AG04450 (cell line): Measurements from ENCODE around the gene CHL1. TPM values are rescaled to one million over a fixed set of nuclear protein-coding genes. Genes with fewer than 3 reads are reported as not detected.

Source experiments
- CTCF ChIA-PET: fragments of 300-600, 350-600 bp; formaldehyde crosslinking; extraction: SDS; loops from one replicate; lab custom pipeline; 2022; ENCODE audit warnings: antibody characterized with exemption, inconsistent platforms; lab: Charles Lee
- POLR2A ChIA-PET: fragments of 350-600 bp; formaldehyde crosslinking; extraction: SDS; loops from one replicate; lab custom pipeline; 2021; ENCODE audit warnings: antibody characterized with exemption, inconsistent platforms; lab: Yijun Ruan, JAX
- DNase-seq: peaks from one replicate; pipeline ENCODE4 v3.0.0-alpha.2; 2011; ENCODE audit warnings: low read depth, low spot score
- H3K27ac ChIP-seq: one replicate; pipeline ENCODE4 v1.5.1; 2012; ENCODE audit warnings: low read depth, low read length, control low read depth
- H3K27me3 ChIP-seq: one replicate; pipeline ENCODE4 v1.6.0; 2012; ENCODE audit warnings: low read length; ENCODE audit not compliant: control insufficient read depth, insufficient read depth
- H3K4me3 ChIP-seq: 2 replicates; pipeline ENCODE4 v1.5.1; 2011; ENCODE audit warnings: mild to moderate bottlenecking, low read depth, low read length, control low read depth
- H3K9me3 ChIP-seq: 2 replicates; pipeline ENCODE4 v1.5.1; 2012; ENCODE audit warnings: low read length; ENCODE audit not compliant: control insufficient read depth, insufficient read depth
- CTCF ChIP-seq: IDR thresholded peaks from 2 replicates; pipeline ENCODE4 v1.5.1; 2011; ENCODE audit warnings: low read depth, low read length, control low read depth, inconsistent platforms
- polyA plus RNA-seq: library from polyadenylated mRNA; depleted of rRNA; stranded (reverse); fragments of >200 nt; gene quantifications from 2 replicates; pipeline ENCODE4 v1.2.3, GENCODE V29; 2011

CHL1 gene
- polyA plus RNA-seq, 1 experiment: 0.40 TPM

- ChIA-PET POLR2A (no interaction called here), CTCF (no interaction called here)
- Histone ChIP-seq H3K27me3 (no peaks in the 10 kb centered on the region), H3K9me3 (no peaks in the 10 kb centered on the region), H3K27ac (no peak overlapping the region), H3K4me3 (no peak overlapping the region)
- TF ChIP-seq CTCF: no peak
- no peak for DNase-seq
Measured at GRCh38 chr3:279325-279724, 82.8 kb downstream of the CHL1 start.

- Histone ChIP-seq H3K9me3 (no peaks in the 10 kb centered on the region), H3K27ac (no peak overlapping the region), H3K27me3 (no peaks in the 10 kb centered on the region), H3K4me3 (no peak overlapping the region)
- no peak for TF ChIP-seq CTCF
- CTCF ChIA-PET: no interaction called here
- POLR2A ChIA-PET: no interaction called here
- no peak for DNase-seq
Measured at GRCh38 chr3:280681-281080, 84.1 kb downstream of the CHL1 start.

- POLR2A ChIA-PET: no interaction called here
- no peak for TF ChIP-seq CTCF
- Histone ChIP-seq H3K9me3 (no peaks in the 10 kb centered on the region), H3K27ac (no peak overlapping the region), H3K27me3 (no peaks in the 10 kb centered on the region), H3K4me3 (no peak overlapping the region)
- no peak for DNase-seq
- CTCF ChIA-PET: no interaction called here
Measured at GRCh38 chr3:284322-284721, 87.8 kb downstream of the CHL1 start.

GRCh38 chr3:288417-288816, 91.9 kb downstream of the CHL1 start:
- no peak for TF ChIP-seq CTCF
- POLR2A ChIA-PET: no interaction called here
- CTCF ChIA-PET: interaction anchor here (2.8 kb wide), 1 partner anchor 66 kb away, joined by 16 read pairs; no protein-coding TSS in a partner anchor

GRCh38 chr3:291028-291427, 94.5 kb downstream of the CHL1 start:
- H3K27ac ChIP-seq: no peak overlapping the region
- POLR2A ChIA-PET: no interaction called here
- H3K27me3 ChIP-seq: no peaks in the 10 kb centered on the region
- no peaks in the 10 kb centered on the region for H3K9me3 ChIP-seq
- CTCF ChIA-PET: interaction anchor here (2.8 kb wide), 1 partner anchor 63 kb away, joined by 16 read pairs; no protein-coding TSS in a partner anchor
- TF ChIP-seq CTCF: no peak
- H3K4me3 ChIP-seq: no peak overlapping the region
- DNase-seq: no peak

More at GRCh38 chr3:288417-288816, 91.9 kb downstream of the CHL1 start:
- no peaks in the 10 kb centered on the region for H3K9me3 ChIP-seq
- H3K27ac ChIP-seq: no peak overlapping the region
- H3K27me3 ChIP-seq: no peaks in the 10 kb centered on the region
- DNase-seq: no peak
- no peak overlapping the region for H3K4me3 ChIP-seq
